T-helper 1 cell treated with Interleukin-12 subunit alpha and Interleukin-12 subunit beta and Interleukin-4 antibody, amounts not matched to agents 30 ng/mL and 1 ng/mL, for 36 hours (primary cell): ENCODE measurements around the gene GASK1B. TPM values are rescaled to one million over a fixed set of nuclear protein-coding genes. Genes with fewer than 3 reads are reported as not detected.

Source experiments
- intact Hi-C: fragments of 100-400 bp; cut with micrococcal nuclease; formaldehyde crosslinking; loops from one replicate; pipeline ENCODE4 v1.15.1; 2024
- total RNA-seq: library from RNA; stranded (reverse); gene quantifications from 2 replicates; pipeline ENCODE4 v1.2.3, GENCODE V29; 2022

The GASK1B gene
- total RNA-seq = not detected in 2 replicates

- intact Hi-C loops = loop anchor here (1.0 kb wide), 1 partner anchor 180 kb away; no protein-coding TSS in a partner anchor
These were observed at the start of gene GASK1B for GRCh38 chr4:158172261-158173258. Gene GASK1B (minus strand): TSS chr4:158173025. CDS start chr4:158171375, 1,650 bp downstream.

- intact Hi-C loops = no loop called here
These were observed 46.8 kb upstream of the GASK1B start for GRCh38 chr4:158219623-158220022.

- intact Hi-C loops = no loop called here
These were observed 44.9 kb upstream of the GASK1B start for GRCh38 chr4:158217763-158218162.

GRCh38 chr4:158214856-158215255, 42.0 kb upstream of the GASK1B start:
- intact Hi-C loops = no loop called here

- intact Hi-C loops = no loop called here
These were observed 40.6 kb upstream of the GASK1B start for GRCh38 chr4:158213466-158213865.

GRCh38 chr4:158211222-158211621, 38.4 kb upstream of the GASK1B start:
- intact Hi-C loops = no loop called here

- intact Hi-C loops = no loop called here
These were observed 37.3 kb upstream of the GASK1B start, which contains the start of gene TMEM144 for GRCh38 chr4:158209825-158210807. Gene TMEM144 (plus strand): TSS chr4:158210486. CDS start chr4:158212668, 2,182 bp downstream.

- intact Hi-C loops = no loop called here
These were observed 36.3 kb upstream of the GASK1B start for GRCh38 chr4:158208963-158209640.

GRCh38 chr4:158203929-158204328, 31.1 kb upstream of the GASK1B start:
- intact Hi-C loops = no loop called here

- intact Hi-C loops = no loop called here
These were observed 30.6 kb upstream of the GASK1B start for GRCh38 chr4:158203436-158203835.

- intact Hi-C loops = no loop called here
These were observed 29.7 kb upstream of the GASK1B start for GRCh38 chr4:158202481-158202880.

- intact Hi-C loops = no loop called here
These were observed 29.1 kb upstream of the GASK1B start for GRCh38 chr4:158201876-158202275.

GRCh38 chr4:158201322-158201721, 28.5 kb upstream of the GASK1B start:
- intact Hi-C loops = no loop called here

GRCh38 chr4:158200214-158200613, 27.4 kb upstream of the GASK1B start:
- intact Hi-C loops = no loop called here

GRCh38 chr4:158197194-158197776, 24.5 kb upstream of the GASK1B start:
- intact Hi-C loops = no loop called here

- intact Hi-C loops = no loop called here
These were observed 22.5 kb upstream of the GASK1B start for GRCh38 chr4:158195297-158195696.

- intact Hi-C loops = loop anchor here (1.0 to 2.0 kb wide), 2 partner anchors 62 to 1254 kb away; no protein-coding TSS in a partner anchor
These were observed 20.4 kb upstream of the GASK1B start for GRCh38 chr4:158193171-158193749.

- intact Hi-C loops = loop anchor here (1.0 to 2.0 kb wide), 2 partner anchors 63 to 1254 kb away; no protein-coding TSS in a partner anchor
These were observed 19.8 kb upstream of the GASK1B start for GRCh38 chr4:158192439-158193158.

GRCh38 chr4:158190718-158191117, 17.9 kb upstream of the GASK1B start:
- intact Hi-C loops = no loop called here
